NCI-H345 (cell line): ENCODE measurements around the gene TBC1D22A.

ENCODE experiments used
- DNase-seq: peaks from one replicate; lab custom pipeline; 2025; lab: John Stamatoyannopoulos, UW

The TBC1D22A gene

DNA sequence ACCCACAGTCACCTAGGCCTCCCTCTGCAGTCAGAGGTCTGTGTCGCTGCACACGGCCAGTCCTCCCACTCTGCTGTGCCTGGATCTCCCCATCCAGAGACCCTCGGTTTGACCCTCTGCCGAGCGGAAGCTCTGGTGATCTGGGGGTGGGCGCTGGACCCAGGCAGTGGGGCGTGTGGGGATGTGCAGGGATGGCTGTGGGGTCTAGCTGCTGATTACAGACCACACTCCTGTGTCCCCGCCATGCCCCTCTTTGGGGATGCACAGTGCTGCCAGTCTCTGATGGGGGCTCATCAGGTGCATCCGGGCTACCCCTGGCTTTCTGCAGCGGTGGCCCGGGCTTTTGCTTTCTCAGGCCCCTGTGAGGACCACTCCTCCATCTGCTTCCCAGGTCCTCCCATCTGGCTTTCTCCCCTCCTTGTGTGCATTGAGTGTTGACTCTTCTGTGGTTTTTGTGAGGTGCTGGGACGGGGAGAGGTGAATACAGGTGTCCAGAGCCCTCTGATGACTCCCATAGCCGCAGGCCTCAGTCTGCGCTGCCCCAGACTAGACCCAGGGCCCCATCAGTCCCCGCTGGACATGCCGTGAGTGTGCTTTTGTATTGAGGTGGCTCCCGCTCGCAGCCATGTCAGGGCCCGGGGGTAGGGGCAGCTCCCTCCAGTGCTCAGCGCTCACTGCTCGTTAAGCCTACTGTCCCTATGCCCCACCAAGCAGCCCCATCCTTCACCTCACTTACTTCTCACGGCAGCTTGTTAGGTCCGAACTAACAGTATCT lies 251.6 kb downstream of the TBC1D22A start:
- DNase-seq = no peak

DNA sequence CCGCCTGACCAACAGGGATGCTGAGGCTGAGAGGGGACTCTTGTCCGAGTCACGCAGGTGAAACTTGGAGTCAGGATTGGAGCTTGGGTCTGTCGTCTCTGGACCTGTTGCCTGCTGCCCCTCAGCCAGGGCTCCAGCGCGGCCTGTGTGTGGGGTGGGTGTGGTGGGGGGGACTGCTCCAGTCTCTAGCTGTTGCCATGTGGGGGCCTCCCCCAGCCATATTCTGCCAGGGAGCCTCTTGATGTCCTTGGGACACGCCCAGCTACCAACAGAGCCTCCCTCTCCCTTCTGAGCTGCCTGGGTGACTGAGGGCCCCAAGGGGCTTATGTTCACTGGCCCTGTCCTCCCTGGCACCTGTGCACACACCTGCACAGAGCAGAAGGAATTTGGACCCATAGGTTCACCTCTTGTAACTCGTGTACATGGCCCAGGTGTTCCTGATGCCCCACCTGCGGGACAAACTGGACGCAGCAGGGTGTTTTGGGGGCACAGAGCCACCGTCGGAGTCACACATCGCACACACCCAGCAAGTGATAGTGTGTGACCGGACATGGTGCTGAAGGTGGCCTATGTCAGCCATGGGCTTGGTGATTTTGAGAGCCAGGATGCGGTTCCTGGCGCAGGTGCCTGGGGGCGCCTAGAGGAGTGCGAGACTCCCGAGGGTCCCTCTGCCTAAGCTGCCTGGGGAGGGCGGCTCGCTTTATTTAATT lies 252.3 kb downstream of the TBC1D22A start:
- DNase-seq = no peak

DNA sequence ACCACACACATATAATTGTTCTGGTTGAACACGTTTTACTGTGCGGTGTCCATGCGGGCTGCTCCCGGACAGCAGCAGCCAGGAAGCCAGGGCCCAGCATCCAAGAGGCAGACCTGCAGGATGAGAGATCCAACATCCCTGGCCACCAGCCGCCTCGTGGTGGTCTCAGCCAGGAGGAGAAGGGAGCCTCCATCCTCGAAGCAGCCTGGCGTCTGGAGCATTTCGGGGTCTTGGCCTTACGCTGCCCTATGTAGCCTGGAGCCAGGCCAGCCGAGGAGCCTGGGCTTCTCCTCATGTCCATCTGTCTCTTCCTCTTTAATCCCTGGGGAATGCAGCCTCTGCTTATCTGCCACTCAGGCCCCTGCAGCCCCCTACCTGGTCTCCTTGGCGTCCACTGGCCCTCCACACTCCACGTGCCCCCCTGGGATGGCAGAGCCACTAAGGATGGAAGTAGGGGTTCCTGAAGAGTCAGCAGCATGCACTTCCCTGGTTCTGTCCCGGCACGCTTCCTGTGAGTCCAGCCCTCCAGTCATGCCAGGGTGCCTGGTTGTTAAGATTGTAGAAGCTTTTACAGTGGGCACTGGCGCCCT lies 253.2 kb downstream of the TBC1D22A start:
- DNase-seq = no peak

DNA sequence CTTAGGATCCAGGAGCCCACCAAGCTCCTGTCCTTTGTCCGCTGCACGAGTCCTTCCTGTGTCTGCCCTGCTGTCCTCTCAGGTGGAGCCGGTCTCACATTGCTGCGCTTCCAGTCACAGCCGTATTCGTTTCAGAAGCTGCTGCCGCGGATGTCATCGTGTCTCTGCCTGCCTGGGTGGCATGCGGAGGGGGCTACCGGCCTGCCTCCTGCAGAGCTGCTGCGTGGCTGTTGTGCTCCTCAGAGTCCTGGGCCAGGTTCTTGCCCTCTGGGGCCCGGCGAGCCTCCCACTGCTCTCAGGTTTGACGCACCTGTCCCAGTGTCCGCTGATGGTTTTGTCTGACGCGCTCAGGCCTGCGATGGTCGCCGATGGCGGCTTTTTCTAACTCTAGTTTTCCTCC lies 254.2 kb downstream of the TBC1D22A start:
- DNase-seq = no peak

DNA sequence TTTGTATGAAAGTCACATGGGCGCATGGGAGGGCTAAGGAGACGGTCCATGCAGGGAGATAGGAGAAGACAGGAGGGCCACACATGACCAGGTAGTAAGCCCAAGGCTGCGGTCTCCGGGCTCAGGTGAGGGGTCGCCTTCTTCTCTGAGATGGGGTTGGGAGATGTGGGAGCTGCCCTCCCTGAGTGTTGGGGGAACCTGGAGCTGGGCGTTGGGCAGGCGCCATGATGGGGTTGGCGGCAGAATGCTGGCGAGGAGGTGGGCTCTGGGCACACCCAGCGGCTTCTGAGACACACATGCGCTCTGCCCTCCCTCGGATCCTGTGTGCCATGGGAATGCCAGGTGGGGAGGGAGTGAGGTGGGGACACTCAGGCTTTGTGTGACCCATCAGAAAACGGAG lies 254.8 kb downstream of the TBC1D22A start:
- no peak for DNase-seq

DNA sequence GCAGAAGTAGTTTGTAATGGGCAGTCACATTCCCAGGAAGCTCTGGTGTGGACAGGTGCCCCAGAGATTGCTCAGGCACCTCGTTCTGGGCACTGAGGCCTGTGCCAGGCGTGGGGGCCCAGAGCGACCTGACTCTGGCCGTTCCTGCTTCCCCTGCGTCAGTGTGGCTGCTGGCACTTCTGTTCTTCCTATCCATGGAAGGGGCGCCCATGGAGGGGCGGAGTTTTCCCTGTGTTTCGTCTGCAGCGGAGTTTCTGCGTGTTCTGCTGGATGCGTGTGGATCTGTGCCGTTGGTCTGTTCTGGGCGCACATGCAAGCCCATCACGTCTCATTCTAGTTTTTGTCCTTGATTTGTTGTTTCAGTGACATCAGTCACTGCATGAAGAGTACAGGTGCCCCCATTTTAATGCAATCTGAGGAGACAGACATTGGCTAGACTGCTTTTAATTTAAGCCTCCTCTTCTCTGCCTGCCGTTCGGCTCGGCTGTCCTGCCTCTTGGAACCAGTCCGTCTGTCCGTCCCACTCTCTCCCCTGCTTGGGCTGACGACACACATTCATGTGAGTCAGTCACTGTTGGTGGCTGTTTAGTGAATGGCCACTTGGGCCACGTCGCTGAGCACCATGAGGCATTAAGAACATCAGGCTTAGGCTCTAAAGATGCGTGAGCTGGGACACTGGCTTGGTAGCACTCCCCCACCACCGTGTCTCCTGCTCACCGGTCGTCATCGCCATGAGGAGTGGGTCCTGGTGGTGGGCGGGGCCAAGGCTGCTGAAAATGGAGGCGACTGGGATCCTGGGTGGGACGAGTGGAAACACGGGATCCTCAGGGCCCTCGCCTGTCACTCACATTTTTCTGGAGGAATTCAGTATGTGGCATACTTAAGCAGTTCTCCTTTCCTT lies 255.8 kb downstream of the TBC1D22A start:
- no peak for DNase-seq

DNA sequence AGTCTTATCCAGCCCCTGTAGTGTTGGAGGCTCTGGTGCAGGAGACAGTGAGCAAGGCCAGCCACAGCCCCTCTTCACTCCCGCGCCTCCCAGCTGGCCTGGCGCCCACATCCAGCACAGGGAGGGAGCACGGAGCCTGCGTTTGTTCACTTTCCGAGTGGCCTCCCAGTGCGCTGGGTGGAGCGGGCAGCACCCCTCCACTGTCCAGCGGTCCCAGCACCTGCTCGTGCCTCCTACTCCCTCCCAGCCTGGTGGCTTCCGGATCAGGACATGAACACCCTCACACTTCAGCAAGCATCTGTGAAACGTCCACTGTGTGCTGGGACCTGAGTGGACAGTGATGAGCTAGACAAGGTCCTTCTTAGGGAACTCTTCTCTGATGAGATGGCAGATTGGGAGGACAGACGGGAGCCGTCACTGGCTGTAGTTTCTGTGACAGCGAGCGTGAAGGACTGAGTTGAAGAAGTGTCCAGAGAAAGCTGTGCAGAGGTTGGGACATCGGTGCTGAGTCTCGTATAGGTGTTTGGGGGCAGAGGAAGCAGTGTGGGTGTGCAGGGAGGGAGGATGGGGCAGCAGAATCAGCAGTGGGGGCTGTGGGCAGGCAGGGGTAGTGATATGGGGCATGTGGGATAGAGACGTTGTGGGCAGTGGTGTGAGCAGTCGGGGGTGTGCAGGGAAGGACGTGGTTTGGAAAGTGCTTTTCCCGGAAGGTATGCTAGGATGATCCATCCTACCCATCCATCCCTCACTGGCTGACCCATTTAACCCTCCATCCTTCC lies 256.8 kb downstream of the TBC1D22A start:
- DNase-seq = no peak

DNA sequence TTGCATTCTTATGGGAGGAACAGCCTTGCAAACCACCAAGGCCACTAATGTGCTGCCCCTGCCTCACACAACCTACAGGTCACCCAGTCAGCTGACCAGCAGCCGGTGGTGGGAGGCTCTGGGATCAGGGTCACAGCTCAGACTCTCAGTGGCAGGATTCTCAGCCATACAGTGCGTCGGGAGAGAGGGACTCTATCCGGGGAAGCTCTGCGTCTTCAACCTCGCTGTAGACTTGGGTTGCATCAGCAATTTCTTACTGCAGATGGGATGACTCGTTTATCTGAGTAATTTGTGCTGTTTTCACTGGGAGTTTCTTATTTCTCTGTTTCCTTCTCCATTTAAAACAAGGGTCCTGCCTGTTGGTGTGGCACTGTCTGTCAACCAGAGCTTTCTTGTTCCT lies 257.7 kb downstream of the TBC1D22A start:
- no peak for DNase-seq

DNA sequence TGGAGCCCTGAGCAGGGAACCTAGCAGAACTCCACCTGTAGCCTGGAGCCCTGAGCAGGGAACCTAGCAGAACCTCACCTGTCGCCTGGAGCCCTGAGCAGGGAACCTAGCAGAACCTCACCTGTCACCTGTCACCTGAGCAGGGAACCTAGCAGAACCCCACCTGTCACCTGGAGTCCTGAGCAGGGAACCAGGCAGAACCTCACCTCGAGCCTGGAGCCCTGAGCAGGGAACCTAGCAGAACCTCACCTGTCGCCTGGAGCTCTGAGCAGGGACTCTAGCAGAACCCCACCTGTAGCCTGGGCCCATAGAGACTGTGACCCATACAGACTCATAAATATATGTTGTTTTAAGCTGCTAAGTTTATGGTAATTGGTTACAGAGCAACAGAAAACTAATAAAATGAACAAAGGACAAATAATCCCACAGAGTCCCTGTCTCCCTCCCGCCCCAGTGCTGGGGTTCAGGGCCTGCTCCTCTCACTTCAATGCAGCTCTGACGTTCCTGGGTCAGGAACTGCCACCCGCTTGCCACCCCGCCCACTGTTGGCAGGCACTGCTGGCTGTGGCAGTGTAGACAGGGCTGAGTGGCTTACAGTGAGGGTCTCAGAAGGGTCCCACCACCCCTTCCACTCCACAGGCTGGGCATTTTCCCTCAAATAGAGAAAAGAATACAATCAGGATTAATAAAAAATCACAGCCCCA lies 259.1 kb downstream of the TBC1D22A start:
- no peak for DNase-seq

DNA sequence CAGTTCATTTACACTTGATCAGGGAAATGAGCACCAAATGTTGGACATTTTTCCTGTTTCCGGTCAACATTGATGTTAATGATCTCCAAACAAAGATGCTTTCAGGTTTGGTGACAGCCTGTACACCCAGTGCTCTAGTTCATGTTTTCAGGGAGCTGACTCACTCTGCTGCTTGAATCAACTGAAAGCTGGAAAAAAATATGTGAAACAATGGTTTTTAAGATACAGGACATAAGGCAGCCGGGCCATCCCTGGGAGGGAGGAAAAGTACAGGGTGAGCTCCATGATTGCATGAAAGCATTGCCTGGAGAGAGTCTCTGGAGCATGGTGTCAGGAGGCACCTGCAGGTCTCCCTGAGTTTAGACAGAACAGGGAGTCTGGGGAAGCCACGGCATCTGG lies 259.6 kb downstream of the TBC1D22A start:
- no peak for DNase-seq

DNA sequence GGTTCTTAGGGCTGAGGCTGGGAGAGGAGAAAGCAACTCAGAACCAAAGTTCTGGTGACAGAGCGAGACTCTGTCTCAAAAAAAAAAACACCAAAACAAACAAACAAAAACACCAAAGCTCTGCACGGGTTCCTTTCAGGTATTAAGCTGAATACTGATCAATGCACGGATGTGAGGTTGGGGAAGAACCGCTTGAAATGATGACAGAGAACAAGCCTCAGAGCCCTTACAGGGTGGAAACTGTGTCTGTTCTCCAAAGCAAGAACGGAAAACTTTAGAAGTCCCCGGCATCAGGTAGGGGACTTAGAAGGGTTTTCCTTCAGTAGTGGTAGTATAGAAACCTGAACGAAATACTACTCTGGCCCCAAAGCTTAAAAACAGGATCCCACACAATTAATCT lies 260.0 kb downstream of the TBC1D22A start:
- DNase-seq = no peak

DNA sequence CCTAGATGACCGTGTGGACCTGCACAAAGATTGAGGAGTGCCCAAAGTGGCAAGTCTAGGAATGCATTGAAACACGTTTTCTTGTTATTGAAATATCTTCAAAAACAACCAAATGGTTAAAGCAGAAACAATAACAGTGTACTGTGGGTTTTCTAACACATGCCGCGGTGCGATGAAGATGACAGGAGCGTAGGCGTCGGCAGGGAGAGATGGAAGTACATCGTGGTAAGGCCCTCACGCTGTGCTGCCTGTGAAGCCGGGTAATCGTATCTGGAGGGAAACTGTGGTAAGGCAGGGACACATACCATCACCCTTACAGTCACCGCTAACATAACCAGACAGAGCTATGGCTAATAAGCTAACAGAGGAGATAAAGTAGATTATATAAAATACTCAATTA lies 261.4 kb downstream of the TBC1D22A start:
- DNase-seq = no peak

DNA sequence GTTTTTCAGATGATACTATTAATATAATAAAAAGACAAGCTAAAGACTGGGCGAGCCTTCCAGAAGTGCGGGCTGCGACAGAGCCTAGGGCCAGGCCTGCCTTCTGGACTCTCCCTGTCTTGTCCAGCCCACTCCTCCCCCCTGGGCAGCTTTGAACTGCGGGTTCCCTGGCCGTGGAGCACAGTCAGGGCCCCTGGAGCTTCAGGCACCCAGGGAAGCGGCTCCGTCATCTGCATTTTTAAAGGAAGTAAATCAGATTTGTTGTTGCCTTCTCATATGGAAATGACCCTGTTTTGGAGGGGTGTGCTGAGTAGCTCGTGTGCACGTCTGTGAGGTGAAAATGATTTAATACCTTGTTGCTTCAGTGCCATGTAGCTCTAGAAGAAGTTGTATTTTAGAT lies 265.3 kb downstream of the TBC1D22A start:
- DNase-seq = no peak

DNA sequence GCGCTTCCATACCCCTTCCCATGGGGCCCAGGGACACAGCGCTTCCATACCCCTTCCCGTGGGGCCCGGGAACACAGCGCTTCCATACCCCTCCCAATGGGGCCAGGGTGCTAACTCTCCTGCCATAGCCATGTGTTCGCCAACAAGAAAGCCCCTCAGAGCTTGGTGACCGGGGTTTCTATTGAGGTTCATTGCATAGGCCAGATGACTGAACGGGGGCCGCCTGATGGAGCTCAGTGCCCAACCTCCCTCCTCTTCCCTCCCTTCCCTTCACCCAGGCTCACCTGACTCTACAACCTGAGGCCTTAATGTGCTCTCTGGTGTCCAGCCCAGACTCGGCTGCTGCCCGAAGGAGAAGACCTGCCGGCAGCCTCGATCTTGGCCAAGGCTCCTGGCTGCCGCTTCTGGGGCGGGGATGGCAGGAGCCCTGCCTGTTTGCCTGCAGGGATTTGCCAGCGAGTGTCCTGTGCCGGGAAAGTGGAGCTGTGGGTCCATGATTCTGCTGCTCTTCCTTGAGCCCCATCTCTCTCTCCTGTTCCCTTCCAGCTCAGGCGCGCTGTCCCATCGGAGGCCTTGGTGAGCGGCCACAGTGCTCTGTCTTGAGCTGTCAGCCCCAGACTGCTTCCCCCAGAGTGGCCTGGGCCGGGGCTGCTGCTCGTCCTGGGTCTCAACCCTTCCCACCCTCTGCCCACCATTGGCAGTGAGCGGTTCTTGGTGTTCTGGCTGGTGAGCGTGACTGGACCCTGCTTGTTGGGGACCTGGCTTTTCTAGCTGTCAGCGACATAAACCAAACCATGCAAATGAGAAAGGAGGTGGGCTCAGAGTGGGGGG lies 267.0 kb downstream of the TBC1D22A start:
- DNase-seq = no peak

DNA sequence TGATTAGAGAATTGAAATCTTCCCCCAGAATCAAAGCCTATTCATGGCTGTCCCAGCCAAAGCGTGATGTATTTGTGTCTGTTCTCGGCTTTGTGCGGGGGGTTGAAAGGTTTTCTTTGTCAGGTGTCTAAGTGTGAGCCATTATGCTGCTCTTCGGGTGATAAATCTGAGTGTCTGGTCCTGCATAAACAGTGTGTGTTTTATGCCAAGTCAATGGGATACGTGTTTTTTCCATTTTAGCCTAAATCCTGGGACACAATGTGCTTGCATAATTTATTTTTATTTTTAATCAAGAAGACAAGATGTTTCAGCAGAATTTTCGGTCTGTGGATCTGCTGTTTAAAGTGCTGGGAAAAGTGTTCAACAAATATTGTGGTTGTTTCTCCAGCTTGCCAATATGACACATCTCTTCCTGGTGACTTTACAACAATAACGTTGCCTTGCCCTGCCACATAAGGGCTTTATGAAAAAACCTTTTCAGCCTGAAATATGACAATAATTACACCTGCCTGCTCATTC lies 267.8 kb downstream of the TBC1D22A start:
- peak; percentile 14 for DNase-seq

DNA sequence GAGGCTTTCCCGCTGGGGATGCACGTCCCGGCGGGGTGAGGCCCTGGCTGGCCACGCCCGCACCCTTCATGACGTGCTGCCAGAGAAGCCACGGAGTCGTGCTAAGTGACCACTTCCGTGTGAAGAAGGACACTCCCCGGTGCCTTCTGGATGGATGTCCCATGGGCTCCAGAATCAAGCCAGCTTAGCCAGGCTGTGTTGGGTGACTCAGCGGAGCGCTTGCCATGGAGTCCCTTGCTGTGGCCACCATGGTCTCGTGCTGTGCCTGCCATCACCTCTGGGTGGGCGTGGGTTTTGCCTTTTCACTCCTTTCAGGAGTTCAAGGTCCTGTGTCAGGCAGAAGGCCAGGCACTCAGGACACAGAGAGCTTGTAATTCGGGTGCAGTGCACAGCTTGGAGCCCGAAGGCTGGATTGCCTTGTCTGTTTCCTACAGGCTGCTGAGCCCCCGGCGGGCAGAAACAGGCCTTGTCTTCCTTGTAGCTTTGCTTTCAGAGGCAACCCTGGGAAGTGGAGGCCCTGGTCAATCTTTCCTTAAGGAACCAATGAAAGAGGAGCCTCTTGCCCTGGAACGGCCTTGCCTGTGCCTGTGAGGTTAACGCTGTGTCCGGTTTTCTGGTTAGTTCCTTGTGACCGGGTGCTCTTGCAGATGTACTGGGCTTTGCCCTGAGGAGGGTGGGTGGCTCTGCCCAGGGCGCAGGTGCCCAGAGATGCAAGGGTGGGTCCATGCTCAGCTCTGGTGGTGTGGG lies 268.6 kb downstream of the TBC1D22A start:
- DNase-seq = no peak

DNA sequence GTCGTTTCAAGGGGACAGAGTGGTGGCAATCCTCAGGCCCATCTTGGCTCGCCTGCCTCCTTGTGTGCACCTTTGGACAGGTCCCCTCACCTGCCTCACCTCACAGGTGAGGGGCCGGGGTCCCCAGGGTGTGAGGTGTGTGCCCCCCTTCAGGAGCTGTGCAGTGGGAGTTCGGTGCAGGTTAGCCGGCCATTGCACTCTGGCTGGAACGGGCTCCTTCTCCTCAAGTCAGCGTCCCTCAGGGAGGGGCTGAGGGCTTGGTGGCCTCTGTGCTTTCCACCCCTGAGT lies 269.1 kb downstream of the TBC1D22A start:
- no peak for DNase-seq

DNA sequence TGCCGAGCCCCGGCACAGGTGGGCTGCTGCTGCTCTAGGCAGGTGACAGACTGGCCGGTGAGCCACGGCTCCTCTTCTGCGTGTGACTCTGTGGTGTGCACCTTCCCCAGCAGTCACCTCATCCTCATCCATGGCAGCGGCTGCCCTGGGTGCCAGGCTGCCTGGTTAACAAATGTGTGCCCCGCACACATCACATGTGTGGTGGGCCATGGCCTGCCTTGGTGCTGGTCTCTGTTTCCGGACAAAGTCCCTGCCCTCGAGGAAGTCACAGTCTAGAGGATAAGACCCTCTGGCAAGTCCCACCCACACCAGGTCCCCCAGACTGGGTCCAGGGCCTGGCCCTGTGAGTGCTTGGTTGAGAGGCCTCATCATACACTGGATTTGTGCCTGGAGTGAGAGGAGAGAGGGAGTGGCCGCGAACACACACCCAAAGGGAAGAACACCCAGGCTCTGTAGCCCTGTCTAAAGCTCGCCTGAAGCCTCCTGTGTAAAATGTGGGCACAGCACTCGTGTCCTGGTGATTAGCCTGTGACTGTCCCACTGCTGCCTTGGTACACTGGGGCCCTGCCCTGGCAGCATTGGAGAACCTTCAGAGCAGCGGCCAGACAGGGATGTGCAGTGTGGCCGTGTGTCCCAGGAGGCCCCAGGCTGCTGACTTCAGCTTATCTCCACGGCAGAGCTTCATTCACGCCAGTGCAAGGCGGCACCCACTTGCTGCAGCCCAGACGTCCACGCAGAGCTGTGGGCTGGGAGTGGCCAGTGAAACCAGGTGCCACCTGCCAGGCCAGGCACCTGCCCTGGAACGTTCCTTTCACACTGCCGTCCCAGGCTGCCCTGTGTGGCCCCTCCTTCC lies 269.9 kb downstream of the TBC1D22A start:
- no peak for DNase-seq
